GM18505 (cell line): ENCODE results near the gene TRHDE.
"Not testable (repeated sequence)": the region's sequence is repeated elsewhere in the genome, so short reads cannot be mapped to it uniquely, and the experiment has no call there.

Experiments used
- ATAC-seq: cut with Tn5 transposase; IDR thresholded peaks from one replicate; pipeline ENCODE4 v1.9.1; 2021; ENCODE audit not compliant: unreplicated experiment
- POLR2A ChIP-seq: IDR thresholded peaks from 4 replicates; pipeline ENCODE4 v1.6.1; 2011; ENCODE audit warnings: borderline replicate concordance; ENCODE audit not compliant: insufficient read depth, insufficient read length; ENCODE audit errors: extremely low read depth

The TRHDE gene

GRCh38 chr12:72505227-72505626, 233.1 kb downstream of the TRHDE start:
- TF ChIP-seq POLR2A, result no peak
- ATAC-seq, result no peak

GRCh38 chr12:72509891-72510290, 237.7 kb downstream of the TRHDE start:
- TF ChIP-seq POLR2A, result no peak
- no peak for ATAC-seq

- no peak for ATAC-seq
These were observed 238.6 kb downstream of the TRHDE start for GRCh38 chr12:72510772-72511171.

GRCh38 chr12:72511498-72511897, 239.3 kb downstream of the TRHDE start:
- no peak for ATAC-seq
- no peak for TF ChIP-seq POLR2A

More at GRCh38 chr12:72510772-72511171, 238.6 kb downstream of the TRHDE start:
- TF ChIP-seq POLR2A, result no peak

GRCh38 chr12:72511906-72512305, 239.7 kb downstream of the TRHDE start:
- no peak for TF ChIP-seq POLR2A
- ATAC-seq, result no peak

GRCh38 chr12:72520044-72520678, 248.0 kb downstream of the TRHDE start:
- not testable (repeated sequence) for ATAC-seq

- no peak for ATAC-seq
- no peak for TF ChIP-seq POLR2A
These were observed 249.2 kb downstream of the TRHDE start for GRCh38 chr12:72521326-72521725.

GRCh38 chr12:72522411-72522810, 250.2 kb downstream of the TRHDE start:
- no peak for ATAC-seq
- no peak for TF ChIP-seq POLR2A

- TF ChIP-seq POLR2A, result no peak
- no peak for ATAC-seq
These were observed 251.6 kb downstream of the TRHDE start for GRCh38 chr12:72523754-72524153.

- no peak for ATAC-seq
These were observed 263.2 kb downstream of the TRHDE start for GRCh38 chr12:72535212-72535990.

GRCh38 chr12:72540811-72541210, 268.6 kb downstream of the TRHDE start:
- ATAC-seq, result no peak
- no peak for TF ChIP-seq POLR2A

More at GRCh38 chr12:72535212-72535990, 263.2 kb downstream of the TRHDE start:
- no peak for TF ChIP-seq POLR2A

- TF ChIP-seq POLR2A, result no peak
- no peak for ATAC-seq
These were observed 271.8 kb downstream of the TRHDE start for GRCh38 chr12:72543777-72544467.

- TF ChIP-seq POLR2A, result no peak
- ATAC-seq, result no peak
These were observed 273.9 kb downstream of the TRHDE start for GRCh38 chr12:72546106-72546505.

- TF ChIP-seq POLR2A, result no peak
- no peak for ATAC-seq
These were observed 275.4 kb downstream of the TRHDE start for GRCh38 chr12:72547573-72547972.
